Activated B cell treated with CpG ODN at 0.5 μM for 24 hours (primary cell): ENCODE measurements around the gene CBX6. TPM values are rescaled to one million over a fixed set of nuclear protein-coding genes. Genes with fewer than 3 reads are reported as not detected.

Source experiments
- ATAC-seq: fragments of 200-7000 bp; cut with Tn5 transposase; one replicate; pipeline ENCODE4 v1.10.0; 2021; ENCODE audit warnings: low read depth, mild to moderate bottlenecking, moderate library complexity
- CTCF ChIA-PET: fragments of 350-600 bp; sonication (Branson Sonifier 250); formaldehyde crosslinking; loops from one replicate; lab custom pipeline; 2021; ENCODE audit warnings: antibody characterized with exemption; lab: Charles Lee
- POLR2A ChIA-PET: fragments of 350-600 bp; sonication (Branson Sonifier 250); formaldehyde crosslinking; loops from one replicate; lab custom pipeline; 2021; ENCODE audit warnings: antibody characterized with exemption; lab: Charles Lee
- DNase-seq: peaks from one replicate; pipeline ENCODE4 v3.0.0; 2022
- H3K27ac Mint-ChIP-seq: one replicate; pipeline ENCODE4 v1.8.0; 2020; ENCODE audit warnings: mixed read lengths
- H3K27me3 Mint-ChIP-seq: one replicate; pipeline ENCODE4 v1.8.0; 2021; ENCODE audit warnings: mixed read lengths
- H3K36me3 Mint-ChIP-seq: one replicate; pipeline ENCODE4 v1.8.0; 2021; ENCODE audit warnings: low read depth, mixed read lengths
- H3K4me1 Mint-ChIP-seq: one replicate; pipeline ENCODE4 v1.8.0; 2021; ENCODE audit warnings: mixed read lengths
- H3K4me3 Mint-ChIP-seq: one replicate; pipeline ENCODE4 v1.8.0; 2020; ENCODE audit warnings: mild to moderate bottlenecking, mixed read lengths
- H3K9me3 Mint-ChIP-seq: one replicate; pipeline ENCODE4 v1.8.0; 2020; ENCODE audit warnings: mixed read lengths
- intact Hi-C: fragments of 100-400 bp; cut with micrococcal nuclease; formaldehyde crosslinking; loops from one replicate; pipeline ENCODE4 v1.15.1; 2024
- total RNA-seq: library from RNA; stranded (reverse); gene quantifications from 2 replicates; pipeline ENCODE4 v1.2.3, GENCODE V29; 2022
- TF ChIP-seq, protein P1 (sequence below): fragments of 200-600 bp; IDR thresholded peaks from one replicate; pipeline ENCODE4 v1.8.0; 2022; ENCODE audit warnings: antibody characterized with exemption, mild to moderate bottlenecking

CBX6 gene
- total RNA-seq, 1 donor from 2014 or later = 71.8 TPM

DNA sequence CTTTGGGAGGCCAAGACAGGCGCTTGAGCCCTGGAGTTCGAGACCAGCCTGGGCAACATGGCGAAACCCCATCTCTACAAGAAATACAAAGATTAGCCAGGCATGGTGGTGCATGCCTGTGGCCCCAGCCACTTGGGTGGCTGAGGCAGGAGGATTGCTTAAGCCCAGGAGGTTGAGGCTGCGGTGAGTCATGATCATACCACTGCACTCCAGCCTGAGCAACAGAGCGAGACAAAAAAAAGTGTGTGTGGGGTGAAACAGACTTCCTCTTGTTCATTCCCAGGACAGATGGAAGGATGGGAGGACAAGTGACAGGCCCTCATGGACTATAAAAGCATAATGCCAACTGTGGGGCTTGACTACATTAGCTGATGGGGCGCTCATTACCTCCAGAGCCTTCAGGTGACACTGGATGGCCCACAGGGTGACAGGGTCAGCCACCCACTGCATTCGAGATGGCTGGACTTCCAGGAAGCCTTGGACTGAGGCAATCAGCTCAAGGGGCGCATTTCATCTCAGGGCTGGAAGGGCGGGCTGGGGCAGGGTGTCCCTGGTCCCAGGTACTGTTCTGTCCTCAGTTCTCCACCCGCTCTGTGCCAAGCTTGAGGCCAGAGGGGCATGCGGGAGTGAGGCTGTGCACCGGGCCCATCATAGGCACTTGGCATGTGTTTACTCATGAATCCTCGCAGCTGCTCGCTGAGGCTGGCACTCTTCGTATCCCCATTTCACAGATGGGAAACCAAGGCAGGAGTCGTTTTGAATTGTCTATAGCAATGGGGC, 40.7 kb downstream of the CBX6 start:
- ChIA-PET POLR2A (no interaction called here), CTCF (no interaction called here)
- Mint-ChIP-seq H3K27ac (no peak overlapping the region), H3K27me3 (peaks cover 14% of the 10 kb centered on the region), H3K4me1 (no peaks in the 10 kb centered on the region), H3K9me3 (no peaks in the 10 kb centered on the region), H3K4me3 (no peak overlapping the region), H3K36me3 (no peaks in the 10 kb centered on the region)
- intact Hi-C loops = no loop called here
- DNase-seq = no peak
- ATAC-seq = no peak
- TF ChIP-seq, protein P1, sequence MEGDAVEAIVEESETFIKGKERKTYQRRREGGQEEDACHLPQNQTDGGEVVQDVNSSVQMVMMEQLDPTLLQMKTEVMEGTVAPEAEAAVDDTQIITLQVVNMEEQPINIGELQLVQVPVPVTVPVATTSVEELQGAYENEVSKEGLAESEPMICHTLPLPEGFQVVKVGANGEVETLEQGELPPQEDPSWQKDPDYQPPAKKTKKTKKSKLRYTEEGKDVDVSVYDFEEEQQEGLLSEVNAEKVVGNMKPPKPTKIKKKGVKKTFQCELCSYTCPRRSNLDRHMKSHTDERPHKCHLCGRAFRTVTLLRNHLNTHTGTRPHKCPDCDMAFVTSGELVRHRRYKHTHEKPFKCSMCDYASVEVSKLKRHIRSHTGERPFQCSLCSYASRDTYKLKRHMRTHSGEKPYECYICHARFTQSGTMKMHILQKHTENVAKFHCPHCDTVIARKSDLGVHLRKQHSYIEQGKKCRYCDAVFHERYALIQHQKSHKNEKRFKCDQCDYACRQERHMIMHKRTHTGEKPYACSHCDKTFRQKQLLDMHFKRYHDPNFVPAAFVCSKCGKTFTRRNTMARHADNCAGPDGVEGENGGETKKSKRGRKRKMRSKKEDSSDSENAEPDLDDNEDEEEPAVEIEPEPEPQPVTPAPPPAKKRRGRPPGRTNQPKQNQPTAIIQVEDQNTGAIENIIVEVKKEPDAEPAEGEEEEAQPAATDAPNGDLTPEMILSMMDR = no peak

DNA sequence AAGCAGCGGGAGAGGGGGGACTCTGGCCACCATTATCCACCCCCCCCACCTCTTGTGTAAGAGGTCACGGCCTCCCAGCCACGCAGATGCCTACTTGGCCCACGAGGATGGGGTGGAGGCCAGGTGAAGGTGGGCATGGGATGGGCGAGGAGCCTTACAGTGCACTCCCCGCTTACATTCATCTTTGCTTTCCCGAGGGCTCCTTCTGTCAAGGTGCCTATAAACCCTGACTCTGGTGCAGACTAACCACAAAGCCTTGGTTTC, 41.2 kb downstream of the CBX6 start:
- H3K36me3 Mint-ChIP-seq = no peaks in the 10 kb centered on the region
- no peak for DNase-seq
- intact Hi-C loops = no loop called here
- H3K27me3 Mint-ChIP-seq = peaks cover 9% of the 10 kb centered on the region
- ATAC-seq = no peak
- no peaks in the 10 kb centered on the region for H3K4me1 Mint-ChIP-seq
- TF ChIP-seq, protein P1 = no peak
- POLR2A ChIA-PET = no interaction called here
- no peak overlapping the region for H3K4me3 Mint-ChIP-seq
- H3K27ac Mint-ChIP-seq = no peak overlapping the region
- CTCF ChIA-PET = no interaction called here
- no peaks in the 10 kb centered on the region for H3K9me3 Mint-ChIP-seq

DNA sequence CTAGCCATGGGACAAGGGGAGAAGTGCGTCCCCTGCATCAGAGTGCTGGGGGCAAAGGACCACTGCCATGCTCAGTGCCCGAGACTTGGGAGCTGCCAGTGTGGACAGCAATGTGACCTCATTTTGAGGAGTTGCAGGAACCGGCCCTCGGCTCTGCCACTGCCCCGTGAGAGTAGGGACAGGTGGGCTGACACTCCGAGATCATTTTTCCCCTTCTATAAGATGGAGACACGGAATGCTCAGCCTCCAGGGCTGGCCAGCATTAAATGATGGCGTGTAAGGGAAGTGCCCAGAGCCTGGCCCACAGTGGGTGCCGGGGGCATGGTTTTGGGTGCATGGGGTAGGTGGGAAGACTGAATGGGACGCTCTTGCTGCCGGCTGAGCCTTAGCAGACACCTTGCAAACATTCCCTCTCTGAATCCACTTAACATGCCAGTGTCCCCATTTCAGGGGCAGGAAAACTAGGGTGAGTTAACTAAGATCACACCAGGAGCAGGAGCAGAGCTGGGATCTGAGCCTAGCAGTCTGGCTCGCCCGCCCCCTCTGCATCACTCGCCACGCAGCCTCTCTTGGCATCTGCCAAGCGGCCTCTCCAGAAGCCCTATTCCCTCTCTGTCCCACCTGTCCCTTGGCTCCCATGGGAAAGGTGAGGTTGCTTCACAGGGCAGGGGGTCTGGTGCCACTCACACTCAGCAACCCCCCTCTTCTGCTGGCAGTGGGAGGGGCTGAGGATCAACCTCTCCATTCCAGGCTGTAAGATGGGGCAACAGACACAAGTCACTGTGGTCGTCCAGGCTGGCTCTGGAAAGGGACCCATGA, 41.8 kb downstream of the CBX6 start:
- Mint-ChIP-seq H3K9me3 (no peaks in the 10 kb centered on the region), H3K4me1 (no peaks in the 10 kb centered on the region), H3K4me3 (no peak overlapping the region), H3K36me3 (no peaks in the 10 kb centered on the region), H3K27me3 (peaks cover 7% of the 10 kb centered on the region), H3K27ac (no peak overlapping the region)
- intact Hi-C loops = no loop called here
- ChIA-PET CTCF (no interaction called here), POLR2A (no interaction called here)
- ATAC-seq (no peak), DNase-seq (no peak)
- TF ChIP-seq, protein P1 = no peak

DNA sequence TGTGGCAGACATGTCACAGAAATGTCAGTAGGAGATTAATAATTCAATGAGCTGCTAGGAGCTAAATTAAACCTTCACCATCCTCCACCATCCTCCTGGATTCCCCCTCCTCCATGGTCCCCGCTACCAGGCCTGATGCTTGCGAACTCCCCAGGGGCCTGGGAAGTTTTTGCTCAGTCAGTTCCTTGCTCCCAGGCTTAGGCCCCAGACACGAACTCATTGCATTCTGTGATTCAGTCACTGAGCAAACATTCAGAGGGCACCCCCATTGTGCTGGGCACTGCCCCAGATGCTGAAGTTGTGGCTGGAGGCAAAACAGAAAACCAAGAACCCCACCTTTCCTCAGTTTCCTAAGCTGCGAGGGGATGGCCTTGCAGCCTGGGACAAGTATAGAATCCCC, 42.5 kb downstream of the CBX6 start:
- no peak overlapping the region for H3K4me3 Mint-ChIP-seq
- no peak for DNase-seq

More for the DNA sequence above, 42.5 kb downstream of the CBX6 start:
- Mint-ChIP-seq H3K9me3 (no peaks in the 10 kb centered on the region), H3K36me3 (no peaks in the 10 kb centered on the region), H3K4me1 (no peaks in the 10 kb centered on the region), H3K27me3 (peaks cover 7% of the 10 kb centered on the region), H3K27ac (no peak overlapping the region)
- TF ChIP-seq, protein P1 = no peak
- intact Hi-C loops = no loop called here
- no peak for ATAC-seq
- ChIA-PET CTCF (no interaction called here), POLR2A (no interaction called here)
